Mucosa of stomach (tissue), 1 donor: Measurements from ENCODE around the gene NOLC1.

Source experiments
- H3K27me3 ChIP-seq: one replicate; pipeline ENCODE4 v1.7.0; 2013; ENCODE audit warnings: mild to moderate bottlenecking, low read length; ENCODE audit not compliant: control insufficient read depth, insufficient read depth
- H3K36me3 ChIP-seq: one replicate; pipeline ENCODE4 v1.7.0; 2013; ENCODE audit warnings: low read length; ENCODE audit not compliant: control insufficient read depth, insufficient read depth
- H3K4me1 ChIP-seq: one replicate; pipeline ENCODE4 v1.7.0; 2013; ENCODE audit warnings: mild to moderate bottlenecking, low read length; ENCODE audit not compliant: control insufficient read depth, insufficient read depth
- H3K4me3 ChIP-seq: one replicate; pipeline ENCODE4 v1.7.0; 2013; ENCODE audit warnings: low read length
- H3K9ac ChIP-seq: one replicate; pipeline ENCODE4 v1.7.0; 2013; ENCODE audit warnings: mild to moderate bottlenecking, low read length, moderate library complexity
- H3K9me3 ChIP-seq: one replicate; pipeline ENCODE4 v1.7.0; 2013; ENCODE audit warnings: mild to moderate bottlenecking, low read length, moderate library complexity; ENCODE audit not compliant: control insufficient read depth
- donor health status: Pancreatic carcinoma.

Gene NOLC1

DNA sequence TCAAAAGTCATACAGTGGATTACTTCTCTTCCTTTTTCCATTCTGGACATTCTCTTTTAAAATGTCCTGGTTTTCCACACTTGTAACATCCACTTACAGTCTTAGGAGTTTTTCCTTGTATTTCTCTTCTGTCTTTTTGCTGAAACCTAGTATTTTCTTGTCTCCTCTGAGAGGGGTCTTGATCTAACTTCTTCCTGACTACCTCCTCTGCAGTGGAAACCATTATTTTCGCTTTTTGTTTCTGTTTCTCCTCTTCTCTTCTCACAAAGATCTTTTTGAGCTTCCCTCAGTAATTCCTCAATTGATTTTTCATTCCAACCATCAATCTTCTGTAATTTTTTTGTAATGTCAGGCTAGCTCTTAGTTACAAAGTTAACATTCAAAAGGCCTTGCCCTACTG lies 50.2 kb downstream of the NOLC1 start:
- Histone ChIP-seq H3K9me3 (peaks cover 8% of the 10 kb centered on the region), H3K9ac (no peak overlapping the region), H3K36me3 (no peaks in the 10 kb centered on the region), H3K4me3 (no peak overlapping the region), H3K27me3 (no peaks in the 10 kb centered on the region), H3K4me1 (no peaks in the 10 kb centered on the region)

DNA sequence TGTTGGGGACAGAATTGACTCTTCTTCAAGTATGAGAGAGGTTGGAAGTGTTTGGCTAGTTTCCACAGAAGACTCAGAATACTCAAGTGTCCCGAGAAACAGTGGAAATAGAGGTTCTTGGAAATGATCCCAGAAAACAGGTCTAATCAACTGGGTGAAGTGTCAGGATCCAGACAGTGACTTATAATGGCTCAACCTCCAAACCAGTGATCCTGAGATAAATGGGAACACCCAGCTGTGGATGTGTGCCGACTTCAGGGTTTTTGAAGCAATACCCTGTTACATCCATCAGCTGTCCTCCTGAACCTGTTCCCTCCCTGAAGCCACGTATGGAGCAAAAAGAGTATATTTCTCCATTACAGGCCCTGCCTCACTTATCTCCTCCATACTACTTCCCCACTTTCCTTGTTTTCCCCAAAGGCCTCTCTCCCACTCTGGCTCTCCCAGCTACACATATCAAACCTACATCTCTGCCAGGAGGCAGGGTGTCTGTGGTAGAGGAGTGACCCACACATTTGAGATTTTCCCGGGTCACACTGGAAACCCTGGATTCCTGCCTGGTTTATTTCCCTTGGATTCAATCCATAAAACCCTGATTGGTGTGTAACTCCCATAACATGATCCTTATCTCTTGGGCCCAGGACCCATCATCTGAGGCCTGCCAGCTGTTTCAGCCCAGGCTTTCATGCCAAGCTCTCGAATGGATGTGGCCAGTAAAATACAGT lies 56.3 kb downstream of the NOLC1 start:
- H3K4me1 ChIP-seq: no peaks in the 10 kb centered on the region
- H3K9ac ChIP-seq: no peak overlapping the region
- H3K9me3 ChIP-seq: peaks cover 8% of the 10 kb centered on the region
- H3K36me3 ChIP-seq: no peaks in the 10 kb centered on the region
- no peak overlapping the region for H3K4me3 ChIP-seq
- no peaks in the 10 kb centered on the region for H3K27me3 ChIP-seq

DNA sequence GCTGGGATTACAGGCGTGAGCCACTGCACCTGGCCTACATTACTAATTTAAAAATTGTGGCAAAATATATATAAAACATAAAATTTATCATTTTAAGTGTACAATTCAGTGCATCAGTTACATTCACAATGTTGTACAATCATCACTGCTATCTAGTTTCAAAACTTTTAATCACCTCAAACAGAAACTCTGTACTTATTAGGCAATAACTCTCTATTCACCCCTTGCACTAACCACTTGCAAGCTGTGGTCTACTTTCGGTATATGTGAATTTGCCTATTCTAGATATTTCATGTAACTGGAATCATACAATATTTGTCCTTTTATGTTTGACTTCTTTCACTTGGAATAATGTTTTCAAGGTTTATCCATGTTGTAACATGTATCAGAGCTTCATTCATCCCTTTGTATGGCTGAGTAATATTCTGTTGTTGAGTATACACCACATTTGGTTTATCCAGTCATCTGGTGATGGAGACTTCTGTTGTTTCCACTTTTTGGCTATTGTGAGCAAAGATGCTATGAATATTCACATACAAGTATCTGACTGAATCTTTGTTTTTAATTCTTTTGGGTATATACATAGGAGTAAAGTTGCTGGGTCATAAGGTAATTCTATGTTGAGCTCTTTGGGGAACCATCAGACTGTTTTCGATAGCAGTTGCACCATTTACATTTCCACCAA lies 59.6 kb downstream of the NOLC1 start:
- no peaks in the 10 kb centered on the region for H3K27me3 ChIP-seq
- no peak overlapping the region for H3K4me3 ChIP-seq
- H3K36me3 ChIP-seq: no peaks in the 10 kb centered on the region
- H3K9me3 ChIP-seq: no peaks in the 10 kb centered on the region
- no peaks in the 10 kb centered on the region for H3K4me1 ChIP-seq
- H3K9ac ChIP-seq: no peak overlapping the region
